HepG2 (cell line): ENCODE results near the gene NFATC3. TPM values are rescaled to one million over a fixed set of nuclear protein-coding genes. Genes with fewer than 3 reads are reported as not detected.

Experiments used
- AHR ChIP-seq: IDR thresholded peaks from 2 replicates; pipeline ENCODE4 v1.6.1; 2018; ENCODE audit warnings: missing genetic modification reagents, missing compliant biosample characterization
- ASH2L ChIP-seq: fragments of 300-600, 200-600 bp; sonication (generic); IDR thresholded peaks from 2 replicates; pipeline ENCODE4 v1.7.0; 2017; ENCODE audit warnings: low read depth, mild to moderate bottlenecking, moderate library complexity, mixed read lengths, low read length; ENCODE audit not compliant: insufficient read length
- CEBPB ChIP-seq: IDR thresholded peaks from 2 replicates; pipeline ENCODE4 v1.6.1; 2011; ENCODE audit warnings: low read depth, low read length, improper control_type of control experiment, borderline replicate concordance
- KLF9 ChIP-seq: IDR thresholded peaks from 2 replicates; pipeline ENCODE4 v1.6.1; 2016; ENCODE audit warnings: low read depth
- LCORL ChIP-seq, 2 experiments: fragments of 450-650 bp in 1 of 2; sonication (generic) in 1 of 2; formaldehyde crosslinking in 1 of 2; IDR thresholded peaks; 2 replicates each; pipeline versions ENCODE4 v1.5.0 to v1.6.1; 2017 to 2020; ENCODE audit warnings: antibody characterized with exemption in 1 of 2, missing genetic modification reagents in 1 of 2
- ONECUT2 ChIP-seq: sonication (generic); formaldehyde crosslinking; IDR thresholded peaks from 2 replicates; pipeline ENCODE4 v1.4.0; 2020; ENCODE audit warnings: missing genetic modification reagents
- ZFP36L1 ChIP-seq: sonication (generic); formaldehyde crosslinking; IDR thresholded peaks from 2 replicates; pipeline ENCODE4 v1.8.0; 2022; ENCODE audit warnings: mild to moderate bottlenecking, missing genetic modification reagents, moderate library complexity
- ZNF251 ChIP-seq: sonication (generic); formaldehyde crosslinking; IDR thresholded peaks from 2 replicates; pipeline ENCODE4 v1.9.0; 2021; ENCODE audit warnings: mild to moderate bottlenecking, missing genetic modification reagents
- ZNF44 ChIP-seq: sonication (generic); formaldehyde crosslinking; IDR thresholded peaks from 2 replicates; pipeline ENCODE4 v1.5.1; 2020; ENCODE audit warnings: mild to moderate bottlenecking, missing genetic modification reagents
- polyA plus RNA-seq, 8 experiments: library from polyadenylated mRNA; depleted of rRNA in 3 of 8; stranded (reverse) in 7 of 8; unstranded in 1 of 8; fragments of >200 nt; fragmentation: Illumina TruSeq in 4 of 8; extraction: Trizol in 4 of 8; gene quantifications; 2 replicates each; pipeline versions ENCODE4 v1.2.1 to v1.2.3, GENCODE V29; 2011 to 2016; ENCODE audit warnings: low read depth in 4 of 8, missing spikeins in 1 of 8, mixed read lengths in 1 of 8; ENCODE audit not compliant: insufficient read depth in 1 of 8
- total RNA-seq, 5 experiments: library from RNA; depleted of rRNA; stranded (reverse); fragments of >200 nt; fragmentation: Illumina TruSeq; extraction: Trizol; gene quantifications; 2 replicates each; pipeline ENCODE4 v1.2.3, GENCODE V29; 2016; ENCODE audit warnings: low read depth in 1 of 5
- TF ChIP-seq, protein P1 (sequence below): IDR thresholded peaks from 2 replicates; pipeline ENCODE4 v1.4.0; 2020; ENCODE audit warnings: mild to moderate bottlenecking, missing genetic modification reagents
- TF ChIP-seq, protein P2 (sequence below): sonication (generic); formaldehyde crosslinking; IDR thresholded peaks from 2 replicates; pipeline ENCODE4 v1.4.0; 2020; ENCODE audit warnings: missing genetic modification reagents
- TF ChIP-seq, protein P3 (sequence below): IDR thresholded peaks from 2 replicates; pipeline ENCODE4 v1.6.1; 2016; ENCODE audit warnings: mild to moderate bottlenecking
- TF ChIP-seq, protein P4 (sequence below): sonication (generic); formaldehyde crosslinking; IDR thresholded peaks from 2 replicates; pipeline ENCODE4 v1.4.0; 2020; ENCODE audit warnings: missing genetic modification reagents, borderline replicate concordance
- TF ChIP-seq, protein P5 (sequence below): sonication (generic); formaldehyde crosslinking; IDR thresholded peaks from 2 replicates; pipeline ENCODE4 v1.5.0; 2020; ENCODE audit warnings: mild to moderate bottlenecking, low read depth, missing genetic modification reagents, borderline replicate concordance
- TF ChIP-seq, protein P6 (sequence below): IDR thresholded peaks from 2 replicates; pipeline ENCODE4 v1.6.1; 2016; ENCODE audit warnings: mild to moderate bottlenecking, missing biosample characterization, missing genetic modification reagents
- TF ChIP-seq, protein P7 (sequence below): sonication (generic); formaldehyde crosslinking; IDR thresholded peaks from 2 replicates; pipeline ENCODE4 v1.4.0; 2020; ENCODE audit warnings: low read depth, mild to moderate bottlenecking, missing genetic modification reagents

Gene NFATC3
- total and polyA plus RNA-seq, 2 of the 13 experiments (the other 11 are each of a cell fraction or from before 2014, with no cell fraction given): 52.6 to 62.7 TPM

DNA sequence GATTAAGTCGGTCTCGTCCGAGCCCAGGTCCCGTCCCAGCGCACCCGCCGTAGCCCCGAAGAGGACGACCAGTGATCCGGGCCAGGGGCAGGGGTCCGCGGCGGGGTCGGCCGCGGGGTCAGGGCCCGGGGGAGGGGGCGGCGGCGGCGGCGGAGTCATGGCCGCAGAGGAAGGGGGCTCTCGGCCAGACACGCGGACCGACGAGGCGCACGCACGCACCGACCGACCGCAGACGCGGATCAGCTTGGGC, 150.6 kb downstream of the NFATC3 start, which contains the start of gene ESRP2 (continued):
- TF ChIP-seq, protein P1, sequence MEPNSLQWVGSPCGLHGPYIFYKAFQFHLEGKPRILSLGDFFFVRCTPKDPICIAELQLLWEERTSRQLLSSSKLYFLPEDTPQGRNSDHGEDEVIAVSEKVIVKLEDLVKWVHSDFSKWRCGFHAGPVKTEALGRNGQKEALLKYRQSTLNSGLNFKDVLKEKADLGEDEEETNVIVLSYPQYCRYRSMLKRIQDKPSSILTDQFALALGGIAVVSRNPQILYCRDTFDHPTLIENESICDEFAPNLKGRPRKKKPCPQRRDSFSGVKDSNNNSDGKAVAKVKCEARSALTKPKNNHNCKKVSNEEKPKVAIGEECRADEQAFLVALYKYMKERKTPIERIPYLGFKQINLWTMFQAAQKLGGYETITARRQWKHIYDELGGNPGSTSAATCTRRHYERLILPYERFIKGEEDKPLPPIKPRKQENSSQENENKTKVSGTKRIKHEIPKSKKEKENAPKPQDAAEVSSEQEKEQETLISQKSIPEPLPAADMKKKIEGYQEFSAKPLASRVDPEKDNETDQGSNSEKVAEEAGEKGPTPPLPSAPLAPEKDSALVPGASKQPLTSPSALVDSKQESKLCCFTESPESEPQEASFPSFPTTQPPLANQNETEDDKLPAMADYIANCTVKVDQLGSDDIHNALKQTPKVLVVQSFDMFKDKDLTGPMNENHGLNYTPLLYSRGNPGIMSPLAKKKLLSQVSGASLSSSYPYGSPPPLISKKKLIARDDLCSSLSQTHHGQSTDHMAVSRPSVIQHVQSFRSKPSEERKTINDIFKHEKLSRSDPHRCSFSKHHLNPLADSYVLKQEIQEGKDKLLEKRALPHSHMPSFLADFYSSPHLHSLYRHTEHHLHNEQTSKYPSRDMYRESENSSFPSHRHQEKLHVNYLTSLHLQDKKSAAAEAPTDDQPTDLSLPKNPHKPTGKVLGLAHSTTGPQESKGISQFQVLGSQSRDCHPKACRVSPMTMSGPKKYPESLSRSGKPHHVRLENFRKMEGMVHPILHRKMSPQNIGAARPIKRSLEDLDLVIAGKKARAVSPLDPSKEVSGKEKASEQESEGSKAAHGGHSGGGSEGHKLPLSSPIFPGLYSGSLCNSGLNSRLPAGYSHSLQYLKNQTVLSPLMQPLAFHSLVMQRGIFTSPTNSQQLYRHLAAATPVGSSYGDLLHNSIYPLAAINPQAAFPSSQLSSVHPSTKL (CRISPR knock-in tag): no peak
- TF ChIP-seq, protein P2, sequence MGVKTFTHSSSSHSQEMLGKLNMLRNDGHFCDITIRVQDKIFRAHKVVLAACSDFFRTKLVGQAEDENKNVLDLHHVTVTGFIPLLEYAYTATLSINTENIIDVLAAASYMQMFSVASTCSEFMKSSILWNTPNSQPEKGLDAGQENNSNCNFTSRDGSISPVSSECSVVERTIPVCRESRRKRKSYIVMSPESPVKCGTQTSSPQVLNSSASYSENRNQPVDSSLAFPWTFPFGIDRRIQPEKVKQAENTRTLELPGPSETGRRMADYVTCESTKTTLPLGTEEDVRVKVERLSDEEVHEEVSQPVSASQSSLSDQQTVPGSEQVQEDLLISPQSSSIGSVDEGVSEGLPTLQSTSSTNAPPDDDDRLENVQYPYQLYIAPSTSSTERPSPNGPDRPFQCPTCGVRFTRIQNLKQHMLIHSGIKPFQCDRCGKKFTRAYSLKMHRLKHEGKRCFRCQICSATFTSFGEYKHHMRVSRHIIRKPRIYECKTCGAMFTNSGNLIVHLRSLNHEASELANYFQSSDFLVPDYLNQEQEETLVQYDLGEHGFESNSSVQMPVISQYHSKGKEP (CRISPR knock-in tag): no peak
- no peak for TF ChIP-seq ASH2L
- TF ChIP-seq, protein P3, sequence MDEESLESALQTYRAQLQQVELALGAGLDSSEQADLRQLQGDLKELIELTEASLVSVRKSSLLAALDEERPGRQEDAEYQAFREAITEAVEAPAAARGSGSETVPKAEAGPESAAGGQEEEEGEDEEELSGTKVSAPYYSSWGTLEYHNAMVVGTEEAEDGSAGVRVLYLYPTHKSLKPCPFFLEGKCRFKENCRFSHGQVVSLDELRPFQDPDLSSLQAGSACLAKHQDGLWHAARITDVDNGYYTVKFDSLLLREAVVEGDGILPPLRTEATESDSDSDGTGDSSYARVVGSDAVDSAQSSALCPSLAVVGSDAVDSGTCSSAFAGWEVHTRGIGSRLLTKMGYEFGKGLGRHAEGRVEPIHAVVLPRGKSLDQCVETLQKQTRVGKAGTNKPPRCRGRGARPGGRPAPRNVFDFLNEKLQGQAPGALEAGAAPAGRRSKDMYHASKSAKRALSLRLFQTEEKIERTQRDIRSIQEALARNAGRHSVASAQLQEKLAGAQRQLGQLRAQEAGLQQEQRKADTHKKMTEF (CRISPR knock-in tag): peak; percentile 2; the same call in 1 of the 2 replicates
- no peak for TF ChIP-seq ONECUT2 (CRISPR knock-in tag)
- TF ChIP-seq, protein P4, sequence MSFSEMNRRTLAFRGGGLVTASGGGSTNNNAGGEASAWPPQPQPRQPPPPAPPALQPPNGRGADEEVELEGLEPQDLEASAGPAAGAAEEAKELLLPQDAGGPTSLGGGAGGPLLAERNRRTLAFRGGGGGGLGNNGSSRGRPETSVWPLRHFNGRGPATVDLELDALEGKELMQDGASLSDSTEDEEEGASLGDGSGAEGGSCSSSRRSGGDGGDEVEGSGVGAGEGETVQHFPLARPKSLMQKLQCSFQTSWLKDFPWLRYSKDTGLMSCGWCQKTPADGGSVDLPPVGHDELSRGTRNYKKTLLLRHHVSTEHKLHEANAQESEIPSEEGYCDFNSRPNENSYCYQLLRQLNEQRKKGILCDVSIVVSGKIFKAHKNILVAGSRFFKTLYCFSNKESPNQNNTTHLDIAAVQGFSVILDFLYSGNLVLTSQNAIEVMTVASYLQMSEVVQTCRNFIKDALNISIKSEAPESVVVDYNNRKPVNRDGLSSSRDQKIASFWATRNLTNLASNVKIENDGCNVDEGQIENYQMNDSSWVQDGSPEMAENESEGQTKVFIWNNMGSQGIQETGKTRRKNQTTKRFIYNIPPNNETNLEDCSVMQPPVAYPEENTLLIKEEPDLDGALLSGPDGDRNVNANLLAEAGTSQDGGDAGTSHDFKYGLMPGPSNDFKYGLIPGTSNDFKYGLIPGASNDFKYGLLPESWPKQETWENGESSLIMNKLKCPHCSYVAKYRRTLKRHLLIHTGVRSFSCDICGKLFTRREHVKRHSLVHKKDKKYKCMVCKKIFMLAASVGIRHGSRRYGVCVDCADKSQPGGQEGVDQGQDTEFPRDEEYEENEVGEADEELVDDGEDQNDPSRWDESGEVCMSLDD (CRISPR knock-in tag): no peak
- no peak for TF ChIP-seq ZNF44 (CRISPR knock-in tag)
- TF ChIP-seq, protein P5, sequence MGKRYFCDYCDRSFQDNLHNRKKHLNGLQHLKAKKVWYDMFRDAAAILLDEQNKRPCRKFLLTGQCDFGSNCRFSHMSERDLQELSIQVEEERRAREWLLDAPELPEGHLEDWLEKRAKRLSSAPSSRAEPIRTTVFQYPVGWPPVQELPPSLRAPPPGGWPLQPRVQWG: no peak
- no peak for TF ChIP-seq LCORL (IDR thresholded peaks at IDR 0.05)
- no peak for TF ChIP-seq LCORL (CRISPR knock-in tag; IDR thresholded peaks at IDR 0.05)
- TF ChIP-seq, protein P6, sequence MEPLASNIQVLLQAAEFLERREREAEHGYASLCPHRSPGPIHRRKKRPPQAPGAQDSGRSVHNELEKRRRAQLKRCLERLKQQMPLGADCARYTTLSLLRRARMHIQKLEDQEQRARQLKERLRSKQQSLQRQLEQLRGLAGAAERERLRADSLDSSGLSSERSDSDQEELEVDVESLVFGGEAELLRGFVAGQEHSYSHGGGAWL: no peak
- no peak; the same call in 1 of the 2 replicates for TF ChIP-seq ZFP36L1 (CRISPR knock-in tag)
- TF ChIP-seq KLF9 (CRISPR knock-in tag): no peak
- TF ChIP-seq ZNF251 (CRISPR knock-in tag): no peak
- TF ChIP-seq, protein P7, sequence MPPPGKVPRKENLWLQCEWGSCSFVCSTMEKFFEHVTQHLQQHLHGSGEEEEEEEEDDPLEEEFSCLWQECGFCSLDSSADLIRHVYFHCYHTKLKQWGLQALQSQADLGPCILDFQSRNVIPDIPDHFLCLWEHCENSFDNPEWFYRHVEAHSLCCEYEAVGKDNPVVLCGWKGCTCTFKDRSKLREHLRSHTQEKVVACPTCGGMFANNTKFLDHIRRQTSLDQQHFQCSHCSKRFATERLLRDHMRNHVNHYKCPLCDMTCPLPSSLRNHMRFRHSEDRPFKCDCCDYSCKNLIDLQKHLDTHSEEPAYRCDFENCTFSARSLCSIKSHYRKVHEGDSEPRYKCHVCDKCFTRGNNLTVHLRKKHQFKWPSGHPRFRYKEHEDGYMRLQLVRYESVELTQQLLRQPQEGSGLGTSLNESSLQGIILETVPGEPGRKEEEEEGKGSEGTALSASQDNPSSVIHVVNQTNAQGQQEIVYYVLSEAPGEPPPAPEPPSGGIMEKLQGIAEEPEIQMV (CRISPR knock-in tag): peak; percentile 86
- peak; percentile 17; the same call in 1 of the 2 replicates for TF ChIP-seq AHR (CRISPR knock-in tag)
- no peak for TF ChIP-seq CEBPB
